HUDEP-2 (cell line): ENCODE data around the gene ADAM10.
A peak's percentile ranks its signal among the peaks of the same experiment; 100 is the strongest.
"Not testable (repeated sequence)": the region's sequence is repeated elsewhere in the genome, so short reads cannot be mapped to it uniquely, and the experiment has no call there.

Experiments
- DNase-seq, 76 experiments: peaks; one replicate each; lab custom pipeline; 2025; ENCODE audit not compliant: unreplicated experiment in 76 of 76; lab: John Stamatoyannopoulos, UW

Gene ADAM10

GRCh38 chr15:58749532-58750337 lies at the start of gene ADAM10:
Gene ADAM10 (minus strand): TSS chr15:58749707. CDS start chr15:58749534, 173 bp downstream.
- peak; percentile 52 to 99 (median 97) for DNase-seq

GRCh38 chr15:58797505-58797904 lies 48.0 kb upstream of the ADAM10 start:
- DNase-seq: no peak

GRCh38 chr15:58795825-58796224 lies 46.3 kb upstream of the ADAM10 start:
- no peak for DNase-seq

GRCh38 chr15:58793862-58794261 lies 44.4 kb upstream of the ADAM10 start:
- no peak for DNase-seq

- DNase-seq: no peak
Observed at GRCh38 chr15:58788056-58788710, 38.7 kb upstream of the ADAM10 start.

GRCh38 chr15:58785355-58785754 lies 35.8 kb upstream of the ADAM10 start:
- no peak for DNase-seq

GRCh38 chr15:58779554-58779953 lies 30.0 kb upstream of the ADAM10 start:
- no peak for DNase-seq

GRCh38 chr15:58777107-58777506 lies 27.6 kb upstream of the ADAM10 start:
- DNase-seq: no peak

- DNase-seq: no peak
Observed at GRCh38 chr15:58775402-58775801, 25.9 kb upstream of the ADAM10 start.

GRCh38 chr15:58773024-58773423 lies 23.5 kb upstream of the ADAM10 start:
- no peak for DNase-seq

- peak in 7 of 76 experiments; percentile 6 to 55 (median 29) for DNase-seq
Observed at GRCh38 chr15:58771621-58772250, 22.2 kb upstream of the ADAM10 start.

GRCh38 chr15:58770857-58771620 lies 21.5 kb upstream of the ADAM10 start, which contains the start of gene MINDY2:
Gene MINDY2 (plus strand): TSS chr15:58771302. CDS start chr15:58771396, 94 bp downstream.
- peak; percentile 41 to 98 (median 95) for DNase-seq

GRCh38 chr15:58770519-58770856 lies 21.0 kb upstream of the ADAM10 start:
- DNase-seq: peak in 7 of 76 experiments; percentile 35 to 61 (median 45)

GRCh38 chr15:58768601-58769004 lies 19.1 kb upstream of the ADAM10 start:
- not testable (repeated sequence) for DNase-seq

GRCh38 chr15:58766290-58766689 lies 16.8 kb upstream of the ADAM10 start:
- DNase-seq: no peak

- DNase-seq: no peak
Observed at GRCh38 chr15:58764468-58764867, 15.0 kb upstream of the ADAM10 start.

GRCh38 chr15:58762731-58763130 lies 13.2 kb upstream of the ADAM10 start:
- no peak for DNase-seq

GRCh38 chr15:58762285-58762684 lies 12.8 kb upstream of the ADAM10 start:
- DNase-seq: no peak

GRCh38 chr15:58761010-58761388 lies 11.5 kb upstream of the ADAM10 start:
- peak in 1 of 76 experiments; percentile 2 for DNase-seq

GRCh38 chr15:58760385-58761009 lies 11.0 kb upstream of the ADAM10 start:
- no peak for DNase-seq
